ENCODE measurements around the gene SNX24.

DNA sequence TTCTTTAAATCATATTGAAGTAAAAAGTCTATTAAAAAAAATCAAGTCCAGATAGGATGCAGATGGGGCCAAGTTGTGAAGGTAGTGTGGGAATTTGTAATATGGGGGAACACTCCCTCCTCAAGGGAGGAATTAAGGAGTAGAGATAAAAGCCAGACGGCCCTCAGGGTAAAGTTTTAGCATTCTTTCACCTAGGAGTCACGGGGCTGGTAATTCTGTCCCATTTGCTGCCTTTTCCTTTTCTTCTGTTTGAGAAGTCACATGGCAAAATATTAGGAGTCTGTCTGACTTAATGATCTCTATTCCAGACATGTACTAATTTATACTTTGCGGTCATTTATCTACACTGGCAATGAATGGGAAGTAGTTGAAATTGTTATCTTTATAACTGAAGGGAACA is 61.9 kb downstream of the SNX24 start:
- TF ChIP-seq EZH2 (IDR thresholded peaks at IDR 0.05; ENCODE audit: low read depth, unreplicated experiment) (no peak), EZH2phosphoT487 (IDR thresholded peaks at IDR 0.05; ENCODE audit: unreplicated experiment) (no peak)

All from GM23338 (cell line).